Calu3 (cell line): Measurements from ENCODE around the gene OSCP1. TPM values are rescaled to one million over a fixed set of nuclear protein-coding genes. Genes with fewer than 3 reads are reported as not detected.

Source experiments
- BruUV-seq: library from RNA; stranded (reverse); fragments of 400-500 nt; replicated peaks from 2 replicates; lab custom pipeline; 2021; lab: Mats Ljungman, UMichigan
- CTCF ChIA-PET: fragments of 300-600 bp; sonication (Branson Sonifier 250); formaldehyde crosslinking; loops from one replicate; lab custom pipeline; 2022; ENCODE audit warnings: antibody characterized with exemption; lab: Charles Lee
- DNase-seq: peaks from one replicate; pipeline ENCODE4 v3.0.0; 2022
- H3K27ac Mint-ChIP-seq: one replicate; pipeline ENCODE4 v1.8.0; 2022; ENCODE audit warnings: mixed read lengths; ENCODE audit not compliant: unreplicated experiment
- H3K27me3 Mint-ChIP-seq: one replicate; pipeline ENCODE4 v1.8.0; 2022; ENCODE audit warnings: mixed read lengths; ENCODE audit not compliant: unreplicated experiment
- H3K36me3 Mint-ChIP-seq: one replicate; pipeline ENCODE4 v1.8.0; 2022; ENCODE audit warnings: mild to moderate bottlenecking, moderate library complexity, mixed read lengths; ENCODE audit not compliant: insufficient read depth, unreplicated experiment
- H3K4me1 Mint-ChIP-seq: one replicate; pipeline ENCODE4 v1.8.0; 2022; ENCODE audit warnings: mild to moderate bottlenecking, low read depth, mixed read lengths; ENCODE audit not compliant: unreplicated experiment
- H3K4me3 Mint-ChIP-seq: one replicate; pipeline ENCODE4 v1.8.0; 2022; ENCODE audit warnings: mild to moderate bottlenecking, low read depth, moderate library complexity, mixed read lengths; ENCODE audit not compliant: unreplicated experiment
- H3K9me3 Mint-ChIP-seq: one replicate; pipeline ENCODE4 v1.8.0; 2022; ENCODE audit warnings: low read depth, mixed read lengths; ENCODE audit not compliant: unreplicated experiment
- intact Hi-C: fragments of 100-400 bp; cut with micrococcal nuclease; formaldehyde crosslinking; loops from one replicate; pipeline ENCODE4 v1.10.0; 2022; ENCODE audit not compliant: unreplicated experiment
- total RNA-seq: library from RNA; stranded (reverse); gene quantifications from 2 replicates; pipeline ENCODE4 v1.2.3, GENCODE V29; 2022
- TF ChIP-seq, protein P1 (sequence below): fragments of 200-600 bp; IDR thresholded peaks from one replicate; pipeline ENCODE4 v1.8.0; 2022; ENCODE audit warnings: antibody characterized with exemption; ENCODE audit not compliant: unreplicated experiment

OSCP1 gene
- total RNA-seq, 1 experiment from 2014 or later: 2.0 TPM

DNA sequence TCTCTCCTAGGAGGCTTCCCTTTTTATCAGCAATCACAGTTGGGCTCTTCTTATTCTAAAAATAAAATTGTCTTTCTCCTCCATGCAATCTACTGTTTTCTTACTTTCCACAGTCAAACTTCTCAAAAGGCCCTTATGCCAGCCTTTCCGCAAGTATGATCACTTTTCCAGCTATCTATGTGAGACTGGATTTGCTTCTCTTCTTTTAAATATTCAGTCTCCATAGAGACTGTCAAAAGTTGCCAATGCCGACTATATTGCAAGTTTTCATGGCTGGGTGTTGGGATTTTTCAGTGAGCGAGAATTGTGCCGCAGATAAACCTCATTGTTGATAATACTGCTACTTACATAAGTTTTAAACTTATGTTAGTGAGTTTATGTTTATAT lies 47.8 kb downstream of the OSCP1 start:
- H3K27ac Mint-ChIP-seq: no peak overlapping the region
- H3K4me3 Mint-ChIP-seq: no peak overlapping the region
- DNase-seq: no peak
- intact Hi-C loops: no loop called here
- peaks cover 9% of the 10 kb centered on the region for H3K4me1 Mint-ChIP-seq
- CTCF ChIA-PET: no interaction called here
- peaks cover 25% of the 10 kb centered on the region for H3K27me3 Mint-ChIP-seq
- H3K36me3 Mint-ChIP-seq: peaks cover 6% of the 10 kb centered on the region
- H3K9me3 Mint-ChIP-seq: no peaks in the 10 kb centered on the region
- no TSS peak for BruUV-seq
- TF ChIP-seq, protein P1, sequence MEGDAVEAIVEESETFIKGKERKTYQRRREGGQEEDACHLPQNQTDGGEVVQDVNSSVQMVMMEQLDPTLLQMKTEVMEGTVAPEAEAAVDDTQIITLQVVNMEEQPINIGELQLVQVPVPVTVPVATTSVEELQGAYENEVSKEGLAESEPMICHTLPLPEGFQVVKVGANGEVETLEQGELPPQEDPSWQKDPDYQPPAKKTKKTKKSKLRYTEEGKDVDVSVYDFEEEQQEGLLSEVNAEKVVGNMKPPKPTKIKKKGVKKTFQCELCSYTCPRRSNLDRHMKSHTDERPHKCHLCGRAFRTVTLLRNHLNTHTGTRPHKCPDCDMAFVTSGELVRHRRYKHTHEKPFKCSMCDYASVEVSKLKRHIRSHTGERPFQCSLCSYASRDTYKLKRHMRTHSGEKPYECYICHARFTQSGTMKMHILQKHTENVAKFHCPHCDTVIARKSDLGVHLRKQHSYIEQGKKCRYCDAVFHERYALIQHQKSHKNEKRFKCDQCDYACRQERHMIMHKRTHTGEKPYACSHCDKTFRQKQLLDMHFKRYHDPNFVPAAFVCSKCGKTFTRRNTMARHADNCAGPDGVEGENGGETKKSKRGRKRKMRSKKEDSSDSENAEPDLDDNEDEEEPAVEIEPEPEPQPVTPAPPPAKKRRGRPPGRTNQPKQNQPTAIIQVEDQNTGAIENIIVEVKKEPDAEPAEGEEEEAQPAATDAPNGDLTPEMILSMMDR: no peak

DNA sequence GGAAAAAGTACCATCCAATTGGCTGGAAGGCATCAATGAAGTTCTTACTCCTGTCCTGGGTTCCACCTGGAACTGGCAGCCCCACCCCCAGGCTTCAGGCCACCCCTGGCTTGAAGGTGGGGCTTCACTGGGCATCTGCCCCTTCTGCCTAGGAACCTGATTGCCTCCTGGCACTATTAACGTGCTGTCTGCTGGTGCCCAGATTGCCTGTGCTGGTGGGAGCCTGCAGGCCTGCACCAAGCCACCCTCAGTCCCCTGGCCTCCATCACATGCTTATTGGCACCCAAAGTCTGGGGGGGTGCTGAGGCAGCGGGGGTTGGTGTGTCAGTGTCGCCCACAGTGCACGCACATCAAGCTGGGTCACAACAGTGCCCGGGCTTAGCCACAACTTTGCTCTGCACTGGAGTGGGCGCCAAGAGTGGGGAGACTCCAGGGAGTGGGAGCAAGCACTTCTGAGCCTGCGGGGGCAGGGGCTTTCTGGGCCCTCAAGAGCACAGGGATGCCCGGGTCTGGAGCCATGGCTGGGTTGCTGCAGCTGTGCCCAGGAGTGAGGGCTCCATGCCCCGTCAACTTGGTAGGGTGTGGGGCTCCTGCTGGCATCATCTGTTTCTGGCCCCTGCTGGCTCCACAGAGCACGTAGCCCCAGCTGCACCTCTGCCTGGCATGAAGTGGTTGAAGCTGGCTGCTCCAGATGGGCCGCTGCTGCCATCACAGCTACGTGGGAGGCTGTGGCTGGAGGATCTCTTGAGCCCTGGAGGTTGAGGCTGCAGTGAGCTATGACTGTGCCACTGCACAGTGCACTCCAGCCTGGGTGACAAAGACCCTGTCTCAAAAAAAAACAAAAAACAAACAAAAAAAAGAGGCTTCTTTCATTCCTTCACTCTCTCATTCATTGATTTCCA lies 48.4 kb downstream of the OSCP1 start:
- Mint-ChIP-seq H3K9me3 (no peaks in the 10 kb centered on the region), H3K4me1 (peaks cover 9% of the 10 kb centered on the region), H3K36me3 (peaks cover 13% of the 10 kb centered on the region), H3K27me3 (peaks cover 22% of the 10 kb centered on the region), H3K27ac (no peak overlapping the region), H3K4me3 (no peak overlapping the region)
- CTCF ChIA-PET: no interaction called here
- TF ChIP-seq, protein P1: no peak
- no TSS peak for BruUV-seq
- no peak for DNase-seq
- intact Hi-C loops: no loop called here

DNA sequence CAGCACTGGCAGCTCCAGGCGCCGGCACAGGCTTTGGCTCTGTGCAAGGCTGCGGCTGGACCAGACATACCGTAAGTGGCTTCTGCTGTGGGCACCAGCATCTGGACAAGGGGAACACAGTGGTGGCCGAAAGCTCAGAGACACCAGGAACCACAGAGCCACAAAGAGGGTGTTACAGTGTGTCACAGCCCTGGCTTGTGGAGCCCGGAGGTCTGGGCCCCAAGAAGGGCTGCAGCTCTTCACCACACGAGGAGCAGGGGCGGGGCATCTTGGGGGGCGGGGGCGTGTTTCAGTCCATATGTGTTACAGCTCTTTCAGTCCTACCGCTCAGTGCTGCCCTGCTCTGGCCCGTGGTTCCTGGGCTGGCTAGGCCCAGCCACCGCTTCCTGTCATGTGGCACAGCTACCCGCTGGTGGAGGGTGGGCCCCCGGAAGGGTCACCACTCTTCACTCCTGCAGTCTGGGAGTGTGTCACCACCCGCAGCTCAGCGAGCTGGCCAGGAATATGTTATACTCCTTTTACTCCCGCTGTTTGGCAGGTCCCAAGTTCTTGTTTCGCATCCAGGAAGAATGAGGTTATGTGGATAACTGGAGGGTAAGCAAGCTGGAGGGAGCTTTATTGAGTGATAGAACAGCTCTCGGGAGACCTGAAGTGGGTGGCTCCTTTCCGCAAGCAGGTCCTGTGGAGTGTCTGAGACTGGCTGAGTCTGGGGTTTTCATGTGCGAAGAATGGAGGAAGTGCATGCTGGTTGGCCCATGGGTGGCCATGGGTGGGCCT lies 49.2 kb downstream of the OSCP1 start:
- BruUV-seq: no TSS peak
- Mint-ChIP-seq H3K27me3 (peaks cover 14% of the 10 kb centered on the region), H3K4me3 (no peak overlapping the region), H3K4me1 (peaks cover 9% of the 10 kb centered on the region), H3K9me3 (no peaks in the 10 kb centered on the region), H3K27ac (no peak overlapping the region), H3K36me3 (peaks cover 13% of the 10 kb centered on the region)
- TF ChIP-seq, protein P1: no peak
- intact Hi-C loops: no loop called here
- CTCF ChIA-PET: interaction anchor here (0.7 kb wide), 1 partner anchor 245 kb away, joined by 9 read pairs; the partner anchor contains the start of gene MAP7D1
- no peak for DNase-seq

DNA sequence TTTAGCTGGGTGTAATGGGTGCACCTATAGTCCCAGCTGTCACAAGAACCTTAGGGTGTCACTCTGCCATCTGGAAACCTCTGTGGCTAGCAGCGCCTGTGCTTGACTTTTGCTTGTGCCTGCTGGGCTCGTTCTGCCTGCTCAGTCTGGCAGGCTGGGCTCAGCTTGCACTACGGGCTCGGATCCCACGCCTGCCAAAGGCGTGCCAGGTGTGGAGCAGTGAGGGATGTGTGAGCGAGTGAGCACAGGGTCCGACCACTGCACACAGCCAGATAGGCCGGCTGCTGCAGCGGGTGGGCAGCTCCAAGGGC lies 49.8 kb downstream of the OSCP1 start:
- Mint-ChIP-seq H3K4me3 (no peak overlapping the region), H3K9me3 (no peaks in the 10 kb centered on the region), H3K36me3 (peaks cover 13% of the 10 kb centered on the region), H3K27me3 (peaks cover 12% of the 10 kb centered on the region), H3K27ac (no peak overlapping the region), H3K4me1 (peaks cover 9% of the 10 kb centered on the region)
- DNase-seq: no peak
- TF ChIP-seq, protein P1: no peak
- BruUV-seq: no TSS peak
- intact Hi-C loops: no loop called here
- CTCF ChIA-PET: interaction anchor here (0.7 kb wide), 1 partner anchor 245 kb away, joined by 9 read pairs; the partner anchor contains the start of gene MAP7D1
